Measurements from ENCODE around the gene ZDHHC11B.
"Not testable (repeated sequence)": the region's sequence is repeated elsewhere in the genome, so short reads cannot be mapped to it uniquely, and the experiment has no call there.

GRCh38 chr5:696191-696590 is 88.3 kb downstream of the ZDHHC11B start:
- TF ChIP-seq CTCF, POLR2A (IDR thresholded peaks at IDR 0.05): not testable (repeated sequence)

Measured in prostate gland (tissue), 2 donors.